HepG2 (cell line): ENCODE data around the gene DOCK1.

Experiments used
- ARHGAP35 ChIP-seq: sonication (generic); formaldehyde crosslinking; IDR thresholded peaks from 2 replicates; pipeline ENCODE4 v1.9.0; 2022; ENCODE audit warnings: mild to moderate bottlenecking, inconsistent platforms, moderate library complexity, missing genetic modification reagents, borderline replicate concordance
- GABPB1 ChIP-seq: IDR thresholded peaks from 2 replicates; pipeline ENCODE4 v1.6.1; 2016; ENCODE audit warnings: mild to moderate bottlenecking, missing genetic modification reagents, moderate library complexity, missing compliant biosample characterization
- ZBTB33 ChIP-seq: sonication (generic); formaldehyde crosslinking; IDR thresholded peaks from 2 replicates; pipeline ENCODE4 v1.4.0; 2020; ENCODE audit warnings: missing genetic modification reagents

DNA sequence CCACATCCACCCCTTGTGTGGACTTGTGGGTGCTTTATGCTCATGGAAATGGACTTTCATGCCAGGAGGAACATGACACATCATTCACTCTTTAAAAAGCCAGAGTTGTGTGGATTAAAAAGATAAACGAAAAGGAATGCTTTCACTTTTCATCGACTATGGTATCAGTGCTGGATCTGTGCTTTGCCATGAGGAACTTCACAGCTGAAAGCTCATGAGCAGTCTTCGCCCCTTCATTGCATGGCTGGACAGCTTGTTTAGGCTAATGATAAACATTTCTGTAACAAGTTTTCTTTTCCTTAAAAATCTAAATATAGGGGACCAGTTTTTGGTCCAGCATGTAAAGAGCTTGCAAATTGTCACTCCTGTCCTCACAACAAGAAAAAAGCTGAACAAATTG, 470.2 kb downstream of the DOCK1 start:
- TF ChIP-seq GABPB1 (CRISPR knock-in tag) (no peak), ZBTB33 (CRISPR knock-in tag) (no peak), ARHGAP35 (no peak)
